MCF 10A (cell line): ENCODE results near the gene AUH. TPM values are rescaled to one million over a fixed set of nuclear protein-coding genes. Genes with fewer than 3 reads are reported as not detected.

Experiments used
- BruUV-seq: library from RNA; stranded (reverse); fragments of 400-500 nt; replicated peaks from 2 replicates; lab custom pipeline; 2021; lab: Mats Ljungman, UMichigan
- CTCF ChIA-PET: fragments of 300-600 bp; sonication (Branson Sonifier 250); formaldehyde crosslinking; extraction: SDS; loops from one replicate; lab custom pipeline; 2021; ENCODE audit warnings: antibody characterized with exemption, inconsistent platforms; lab: Yijun Ruan, JAX
- POLR2A ChIA-PET: fragments of 300-600, 350-650 bp; sonication (Branson Sonifier 250); formaldehyde crosslinking; extraction: SDS; loops from one replicate; lab custom pipeline; 2020; ENCODE audit warnings: antibody characterized with exemption, inconsistent platforms; lab: Yijun Ruan, JAX
- DNase-seq: peaks from one replicate; pipeline ENCODE4 v3.0.0-alpha.2; 2018; ENCODE audit not compliant: unreplicated experiment
- H3K27ac Mint-ChIP-seq: one replicate; pipeline ENCODE4 v1.8.0; 2022; ENCODE audit warnings: mild to moderate bottlenecking, low read depth, mixed read lengths; ENCODE audit not compliant: unreplicated experiment
- H3K27me3 Mint-ChIP-seq: one replicate; pipeline ENCODE4 v1.8.0; 2022; ENCODE audit warnings: mixed read lengths; ENCODE audit not compliant: insufficient read depth, unreplicated experiment
- H3K36me3 Mint-ChIP-seq: one replicate; pipeline ENCODE4 v1.8.0; 2022; ENCODE audit warnings: mild to moderate bottlenecking, moderate library complexity, mixed read lengths; ENCODE audit not compliant: insufficient read depth, unreplicated experiment
- H3K4me1 Mint-ChIP-seq: one replicate; pipeline ENCODE4 v1.8.0; 2022; ENCODE audit warnings: mixed read lengths; ENCODE audit not compliant: insufficient read depth, unreplicated experiment
- H3K4me3 Mint-ChIP-seq: one replicate; pipeline ENCODE4 v1.8.0; 2022; ENCODE audit warnings: mild to moderate bottlenecking, moderate library complexity, mixed read lengths; ENCODE audit not compliant: unreplicated experiment
- H3K9me3 Mint-ChIP-seq: one replicate; pipeline ENCODE4 v1.8.0; 2022; ENCODE audit warnings: mixed read lengths; ENCODE audit not compliant: unreplicated experiment
- CTCF ChIP-seq: fragments of 200-600 bp; IDR thresholded peaks from one replicate; pipeline ENCODE4 v1.8.0; 2022; ENCODE audit warnings: antibody characterized with exemption, mild to moderate bottlenecking; ENCODE audit not compliant: unreplicated experiment
- intact Hi-C: fragments of 100-400 bp; cut with micrococcal nuclease; formaldehyde crosslinking; loops from 2 replicates; pipeline ENCODE4 v1.14.1; 2022
- total RNA-seq: library from RNA; stranded (reverse); gene quantifications from 2 replicates; pipeline ENCODE4 v1.2.3, GENCODE V29; 2022

Gene AUH
- total RNA-seq, 1 experiment from 2014 or later = 20.9 TPM

GRCh38 chr9:91403665-91404543 lies 42.2 kb upstream of the AUH start:
- intact Hi-C loops = no loop called here
- Mint-ChIP-seq H3K27me3 (no peaks in the 10 kb centered on the region), H3K9me3 (no peaks in the 10 kb centered on the region), H3K27ac (peak overlapping the region; percentile 57), H3K4me3 (no peak overlapping the region), H3K36me3 (peaks cover 67% of the 10 kb centered on the region), H3K4me1 (peaks cover 5% of the 10 kb centered on the region)
- no peak for TF ChIP-seq CTCF
- TSS peak; percentile 1 for BruUV-seq
- no peak for DNase-seq
- POLR2A ChIA-PET = interaction anchor here (0.7 kb wide), 1 partner anchor 74 kb away, joined by 4 read pairs; no protein-coding TSS in a partner anchor
- CTCF ChIA-PET = interaction anchor here (0.6 kb wide), 2 partner anchors 12 to 136 kb away, joined by 3 to 4 read pairs; no protein-coding TSS in a partner anchor

GRCh38 chr9:91398926-91399325 lies 37.2 kb upstream of the AUH start:
- DNase-seq = no peak
- intact Hi-C loops = no loop called here
- Mint-ChIP-seq H3K27ac (no peak overlapping the region), H3K4me1 (peaks cover 31% of the 10 kb centered on the region), H3K9me3 (no peaks in the 10 kb centered on the region), H3K27me3 (no peaks in the 10 kb centered on the region), H3K4me3 (no peak overlapping the region), H3K36me3 (peaks cover 17% of the 10 kb centered on the region)
- TF ChIP-seq CTCF = no peak
- ChIA-PET POLR2A (interaction anchor here (1.1 to 1.6 kb wide), 2 partner anchors 20 to 38 kb away, joined by 3 to 4 read pairs; partner anchors contain the start of gene AUH), CTCF (interaction anchor here (0.7 kb wide), 1 partner anchor 1477 kb away, joined by 3 read pairs; no protein-coding TSS in a partner anchor)
- BruUV-seq = no TSS peak

GRCh38 chr9:91395553-91396471 lies 34.1 kb upstream of the AUH start:
- no peak for TF ChIP-seq CTCF
- ChIA-PET POLR2A (interaction anchor here (0.6 to 2.1 kb wide), 15 partner anchors 10 to 410 kb away, joined by 3 to 9 read pairs (median 4); partner anchors contain the start of gene AUH), CTCF (interaction anchor here (0.7 to 1.4 kb wide), 2 partner anchors 306 to 466 kb away, joined by 3 read pairs; no protein-coding TSS in a partner anchor)
- peak; percentile 75 for DNase-seq
- H3K9me3 Mint-ChIP-seq = no peaks in the 10 kb centered on the region
- intact Hi-C loops = loop anchor here (2.0 kb wide), 1 partner anchor 35 kb away; the partner anchor contains the start of gene AUH
- peak overlapping the region; percentile 23 for H3K27ac Mint-ChIP-seq
- H3K36me3 Mint-ChIP-seq = no peaks in the 10 kb centered on the region
- H3K4me1 Mint-ChIP-seq = peaks cover 26% of the 10 kb centered on the region
- no peaks in the 10 kb centered on the region for H3K27me3 Mint-ChIP-seq
- H3K4me3 Mint-ChIP-seq = peak overlapping the region; percentile 8
- no TSS peak for BruUV-seq
